HS-27A (cell line): ENCODE results near the gene BMP2K.

ENCODE experiments used
- DNase-seq: peaks from one replicate; pipeline ENCODE4 v3.0.0-alpha.2; 2012; ENCODE audit warnings: low read depth, missing footprints

Gene BMP2K

GRCh38 chr4:78776079-78776728 lies at the start of gene BMP2K:
Gene BMP2K (plus strand): TSS chr4:78776350. CDS start chr4:78776544, 194 bp downstream.
- DNase-seq = no peak

GRCh38 chr4:78726546-78726945 lies 49.6 kb upstream of the BMP2K start:
- no peak for DNase-seq

GRCh38 chr4:78732332-78733104 lies 43.6 kb upstream of the BMP2K start:
- no peak for DNase-seq

- no peak for DNase-seq
Measured at GRCh38 chr4:78734441-78735162, 41.5 kb upstream of the BMP2K start.

- no peak for DNase-seq
Measured at GRCh38 chr4:78735697-78736096, 40.5 kb upstream of the BMP2K start.

GRCh38 chr4:78737035-78737434 lies 39.1 kb upstream of the BMP2K start:
- no peak for DNase-seq

- no peak for DNase-seq
Measured at GRCh38 chr4:78737973-78738372, 38.2 kb upstream of the BMP2K start.

- no peak for DNase-seq
Measured at GRCh38 chr4:78742300-78742699, 33.9 kb upstream of the BMP2K start.

- DNase-seq = no peak
Measured at GRCh38 chr4:78747475-78747922, 28.7 kb upstream of the BMP2K start.

- DNase-seq = no peak
Measured at GRCh38 chr4:78748381-78748780, 27.8 kb upstream of the BMP2K start.

- DNase-seq = no peak
Measured at GRCh38 chr4:78749258-78749971, 26.7 kb upstream of the BMP2K start.

GRCh38 chr4:78749972-78750727 lies 26.0 kb upstream of the BMP2K start:
- DNase-seq = no peak

- no peak for DNase-seq
Measured at GRCh38 chr4:78753091-78753490, 23.1 kb upstream of the BMP2K start.

- DNase-seq = no peak
Measured at GRCh38 chr4:78754872-78755271, 21.3 kb upstream of the BMP2K start.

GRCh38 chr4:78756137-78756536 lies 20.0 kb upstream of the BMP2K start:
- no peak for DNase-seq

GRCh38 chr4:78756776-78757175 lies 19.4 kb upstream of the BMP2K start:
- no peak for DNase-seq

GRCh38 chr4:78757574-78757973 lies 18.6 kb upstream of the BMP2K start:
- DNase-seq = no peak

- no peak for DNase-seq
Measured at GRCh38 chr4:78758085-78758484, 18.1 kb upstream of the BMP2K start.

GRCh38 chr4:78762529-78762928 lies 13.6 kb upstream of the BMP2K start:
- DNase-seq = no peak

- no peak for DNase-seq
Measured at GRCh38 chr4:78763251-78763650, 12.9 kb upstream of the BMP2K start.

GRCh38 chr4:78763763-78764387 lies 12.3 kb upstream of the BMP2K start:
- no peak for DNase-seq
